GM21526 (cell line): Measurements from ENCODE around the gene IL18R1.

Source experiments
- ATAC-seq: cut with Tn5 transposase; IDR thresholded peaks from one replicate; pipeline ENCODE4 v1.9.1; 2021; ENCODE audit warnings: moderate library complexity; ENCODE audit not compliant: unreplicated experiment, low FRiP score

The IL18R1 gene

GRCh38 chr2:102386867-102387541 is 31.4 kb downstream of the IL18R1 start:
- no peak for ATAC-seq

GRCh38 chr2:102387763-102388546 is 32.4 kb downstream of the IL18R1 start:
- no peak for ATAC-seq

GRCh38 chr2:102391565-102391964 is 36.0 kb downstream of the IL18R1 start:
- no peak for ATAC-seq

- no peak for ATAC-seq
These were observed 36.5 kb downstream of the IL18R1 start for GRCh38 chr2:102392096-102392495.

DNA sequence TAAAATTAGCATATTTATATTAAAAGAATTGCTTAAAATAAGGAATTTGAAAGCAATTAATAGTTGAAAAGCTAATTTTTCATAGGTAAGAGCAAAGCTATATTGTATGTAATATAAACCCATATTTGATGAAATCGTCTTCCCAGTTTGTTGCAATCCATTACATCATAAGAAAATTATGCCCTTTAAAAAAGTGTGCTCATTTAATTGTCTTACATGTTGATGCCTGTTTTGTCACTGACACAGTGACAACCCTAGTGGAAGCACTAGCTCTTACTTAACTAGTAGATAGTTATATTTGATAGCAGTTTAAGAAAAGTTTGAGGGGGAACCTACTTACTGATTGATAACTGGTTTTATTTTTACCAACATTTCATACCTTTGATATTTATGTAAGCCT is 37.3 kb downstream of the IL18R1 start:
- no peak for ATAC-seq

DNA sequence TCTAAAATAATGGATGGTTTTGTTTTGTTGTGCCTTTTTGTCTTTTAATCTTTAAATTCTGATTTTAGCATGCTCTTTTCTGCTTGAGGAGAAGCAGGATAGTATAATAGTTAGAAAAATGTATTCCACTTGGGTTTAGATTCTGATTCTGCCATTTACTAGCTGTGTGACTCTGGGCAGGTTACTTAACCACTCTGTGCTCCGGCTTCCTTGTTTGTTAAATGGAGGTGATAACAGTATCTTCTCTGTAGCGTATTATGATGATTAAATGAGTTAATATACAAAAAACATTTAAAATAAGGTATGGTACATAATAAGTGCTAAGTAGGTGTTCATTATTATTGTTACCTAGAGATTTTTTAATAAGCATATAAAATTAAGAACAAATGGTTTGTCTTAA is 40.4 kb downstream of the IL18R1 start:
- no peak for ATAC-seq

DNA sequence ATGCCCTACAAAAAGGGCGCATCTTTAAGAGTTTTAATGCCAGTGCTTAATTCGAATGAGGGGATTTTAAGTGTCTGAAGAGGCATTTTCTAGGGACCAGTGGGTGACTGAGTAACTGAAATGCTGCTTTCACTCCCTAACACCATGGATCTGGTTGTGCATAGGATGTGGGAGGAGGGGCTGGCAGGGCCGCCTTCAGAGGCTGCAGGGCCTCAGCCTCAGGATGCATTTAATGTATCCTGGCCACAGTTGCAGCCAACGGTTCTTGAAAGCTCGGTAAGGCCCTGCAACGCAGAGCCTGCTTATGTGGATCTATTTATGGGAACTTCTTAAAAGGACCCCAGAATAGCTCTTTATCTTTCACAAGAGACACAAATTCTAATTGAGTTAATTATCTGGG is 41.6 kb downstream of the IL18R1 start:
- no peak for ATAC-seq

DNA sequence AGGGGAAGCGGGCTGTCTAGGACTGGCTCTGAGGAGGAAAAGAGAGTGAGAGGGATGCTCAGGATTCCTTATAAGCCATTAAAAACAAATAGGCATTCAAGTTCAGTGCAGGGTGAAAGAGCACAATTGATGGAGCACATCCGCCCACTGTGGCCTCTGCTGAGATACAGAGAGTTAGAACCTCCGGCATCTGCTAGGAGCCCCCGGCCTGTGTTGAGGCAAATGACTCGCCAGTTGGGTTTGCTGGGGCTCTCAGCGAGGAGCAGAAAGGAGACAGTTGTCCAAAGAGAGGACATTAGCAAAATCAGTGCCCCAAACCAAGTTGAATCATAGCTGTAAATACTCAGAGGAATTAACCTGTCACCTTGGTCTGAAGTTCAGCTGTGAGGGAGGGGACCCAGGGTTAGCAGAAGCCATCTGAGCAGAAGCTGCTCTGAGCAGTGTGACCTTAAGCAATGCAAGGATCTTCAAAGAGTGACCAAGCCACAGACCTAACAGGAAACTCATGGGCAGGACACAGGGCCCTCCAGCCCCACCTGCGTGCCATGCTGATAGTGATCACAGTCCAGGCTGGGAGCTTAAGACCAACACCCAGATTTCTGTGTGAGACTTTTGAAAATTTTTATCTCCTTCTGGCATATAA is 44.0 kb downstream of the IL18R1 start:
- ATAC-seq = no peak

DNA sequence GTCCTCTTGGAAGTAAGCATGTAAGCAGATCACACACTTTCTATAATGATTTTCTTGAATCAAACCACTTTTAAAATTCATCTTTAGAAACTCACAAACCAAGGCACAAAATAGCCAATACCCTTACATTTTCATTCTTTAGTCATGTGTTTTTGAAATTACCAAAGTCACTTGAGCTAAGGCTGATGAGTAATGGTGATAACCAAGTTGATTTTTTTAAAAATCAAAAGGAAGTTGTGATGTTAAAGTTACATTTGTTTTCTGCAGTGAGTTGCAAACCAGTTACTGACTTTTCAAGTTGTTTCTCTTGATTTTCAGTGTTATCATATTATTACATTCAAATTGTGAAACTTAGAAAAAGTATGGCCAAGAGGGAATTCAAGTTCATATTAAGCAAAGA is 45.9 kb downstream of the IL18R1 start:
- ATAC-seq = no peak

DNA sequence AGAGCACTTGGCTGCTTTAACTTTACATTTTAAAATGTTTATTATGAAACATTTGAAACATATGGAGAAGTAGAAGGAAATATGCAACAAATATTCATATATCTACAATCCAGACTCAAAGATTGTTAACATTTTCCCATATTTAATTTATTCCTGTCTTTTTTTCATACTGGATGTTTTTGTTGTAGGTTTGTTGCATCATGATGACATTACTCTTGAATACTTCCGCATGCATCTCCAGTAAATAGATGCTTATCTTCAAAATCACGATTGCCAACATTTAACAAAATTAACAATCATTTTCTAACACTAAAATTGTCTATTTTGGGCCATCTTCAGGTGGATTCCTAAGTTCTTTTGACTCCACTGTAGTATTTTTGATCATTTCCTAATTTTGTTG is 46.3 kb downstream of the IL18R1 start:
- ATAC-seq = no peak

GRCh38 chr2:102410952-102411351 is 55.4 kb downstream of the IL18R1 start:
- ATAC-seq = no peak

- ATAC-seq = no peak
These were observed 56.6 kb downstream of the IL18R1 start for GRCh38 chr2:102412199-102412598.

DNA sequence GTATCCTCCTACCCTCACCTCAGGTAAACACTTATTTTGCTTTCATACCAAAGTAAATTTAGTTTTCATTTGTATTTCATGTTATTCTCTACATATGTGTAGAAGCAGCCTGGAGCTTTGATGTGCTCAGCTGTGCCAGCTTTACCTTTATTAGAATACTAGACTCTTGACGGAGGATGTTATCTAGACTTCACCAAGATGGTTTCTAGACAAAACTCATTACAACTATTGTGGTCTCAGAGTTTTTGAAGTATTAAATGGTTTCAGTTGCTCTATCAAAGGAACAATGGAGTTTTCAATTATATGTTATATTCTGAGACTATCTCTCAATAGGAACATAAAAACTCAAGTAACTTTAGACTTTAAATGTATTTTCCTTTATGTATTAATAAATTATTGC is 62.4 kb downstream of the IL18R1 start:
- ATAC-seq = peak; percentile 59

DNA sequence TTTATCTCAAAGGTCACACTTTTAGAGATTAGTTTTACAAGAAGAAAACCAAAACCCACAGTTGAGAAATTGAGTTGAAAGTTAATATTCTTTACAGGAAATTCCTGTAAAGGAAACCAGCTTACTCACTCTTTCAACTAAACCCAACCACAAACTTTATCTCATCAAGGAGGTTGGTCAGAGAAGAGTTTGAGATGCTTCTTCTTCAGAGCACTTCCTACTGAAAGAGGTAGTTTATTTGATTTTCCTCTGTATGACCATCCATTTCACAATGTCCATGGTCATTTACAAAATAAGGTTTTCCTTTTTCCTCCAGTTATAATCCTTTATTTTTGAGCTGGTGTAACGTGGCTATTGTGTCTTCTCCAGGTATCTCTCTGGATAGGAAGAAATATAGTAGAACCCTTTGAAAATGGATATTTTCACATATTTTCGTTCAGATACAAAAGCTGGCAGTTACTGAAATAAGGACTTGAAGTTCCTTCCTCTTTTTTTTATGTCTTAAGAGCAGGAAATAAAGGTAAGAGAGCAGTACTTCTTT is 62.9 kb downstream of the IL18R1 start:
- no peak for ATAC-seq

DNA sequence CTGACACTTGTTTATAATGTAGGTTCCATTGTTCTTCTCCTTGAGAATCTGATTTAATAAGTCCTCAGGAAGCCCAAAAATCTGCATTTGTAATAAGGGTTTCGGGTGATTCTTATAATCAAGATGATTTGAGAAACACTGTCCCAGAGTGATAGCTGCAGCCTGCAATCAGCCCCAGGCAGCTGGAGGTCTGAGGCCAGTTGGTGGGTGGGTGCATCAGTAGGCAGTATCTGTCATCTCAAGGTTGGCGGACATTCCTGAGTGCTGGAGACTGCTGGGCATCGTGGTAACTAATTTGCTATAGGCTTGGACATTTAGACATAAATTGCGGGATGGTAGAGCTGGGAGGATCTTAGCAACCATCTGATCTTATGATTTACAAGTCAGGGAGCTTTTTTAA is 64.7 kb downstream of the IL18R1 start:
- ATAC-seq = no peak

DNA sequence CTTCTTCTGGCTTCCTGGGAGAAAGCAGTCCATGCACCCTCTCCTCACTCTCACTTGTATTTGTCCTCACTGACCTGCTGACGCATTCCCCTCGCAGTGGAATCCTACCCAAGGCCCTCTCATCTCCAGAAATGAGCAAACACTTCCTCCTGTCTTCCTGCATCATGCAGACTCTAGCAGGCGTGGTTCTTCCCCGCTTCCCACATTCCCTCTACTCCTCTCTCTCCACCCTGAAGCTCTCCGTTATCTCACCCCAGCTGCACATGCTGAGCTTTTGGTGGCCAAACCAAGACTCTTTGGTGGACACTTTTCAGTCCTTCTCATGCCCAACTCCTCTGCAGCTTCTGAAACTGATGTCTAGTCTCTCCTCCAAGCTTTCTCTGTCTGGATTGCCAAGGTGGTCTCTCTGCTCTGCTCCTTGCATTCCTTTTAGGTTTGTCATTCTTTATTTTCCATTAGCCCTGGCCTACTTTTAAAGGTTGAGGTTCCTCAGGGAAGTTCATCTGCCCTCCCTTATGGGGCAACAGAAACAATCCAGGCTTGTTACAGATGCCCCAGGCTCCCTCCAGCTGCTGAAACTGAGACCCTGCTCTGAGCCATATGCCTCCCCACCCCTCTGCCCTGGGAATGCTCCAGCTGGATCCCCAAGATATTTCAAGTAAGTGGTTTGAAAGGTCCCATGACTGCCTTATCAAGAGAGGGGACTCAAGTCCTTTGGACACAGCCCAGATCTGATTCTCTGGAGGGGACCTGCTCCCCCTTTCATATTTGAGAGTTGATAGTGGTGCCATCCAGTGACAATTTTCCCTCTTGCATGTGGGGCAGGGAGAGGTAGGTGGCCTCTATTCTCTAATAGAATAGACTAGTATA is 66.5 kb downstream of the IL18R1 start:
- no peak for ATAC-seq

- no peak for ATAC-seq
These were observed 67.3 kb downstream of the IL18R1 start, which contains the start of gene IL18RAP for GRCh38 chr2:102422910-102423309. TSS of gene IL18RAP (plus strand) at chr2:102423160. CDS start at chr2:102423278, 118 bp downstream.

DNA sequence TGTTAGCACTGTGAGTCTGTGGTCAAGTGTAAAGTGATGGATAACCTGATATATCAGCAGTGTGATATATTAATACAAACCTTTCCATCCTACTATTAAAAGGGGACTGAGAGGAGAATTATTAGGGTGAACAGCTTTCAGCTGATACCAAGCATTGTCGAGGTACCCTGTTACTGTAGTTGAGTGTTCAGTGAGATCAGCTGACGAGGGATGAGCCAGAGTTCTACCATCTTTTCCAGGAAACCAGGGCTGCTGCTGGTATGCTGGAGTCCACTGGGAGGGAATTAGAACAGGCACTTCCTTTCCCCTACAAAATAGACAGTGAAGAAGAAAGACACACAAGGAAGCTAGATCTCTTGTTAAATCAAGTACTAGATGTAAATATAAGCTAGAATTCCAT is 67.8 kb downstream of the IL18R1 start:
- ATAC-seq = no peak

DNA sequence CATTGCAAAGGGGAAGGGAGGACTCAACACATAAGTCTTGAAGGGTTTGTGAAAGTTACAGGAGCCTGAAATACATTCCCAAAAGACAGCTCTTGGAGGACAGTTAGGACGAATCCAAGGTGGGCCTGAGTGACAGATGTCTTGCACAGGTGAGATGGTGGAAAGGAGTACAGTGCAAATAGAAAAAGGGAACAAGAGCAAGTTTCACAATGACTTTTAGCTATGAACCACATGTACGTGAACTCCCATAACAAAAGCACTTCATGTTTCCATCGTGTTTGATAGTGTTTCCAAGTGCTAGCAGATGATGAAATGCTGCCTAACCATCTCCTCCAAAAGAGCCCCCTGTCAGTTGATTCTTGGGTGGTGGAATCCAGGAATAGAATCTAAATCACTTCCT is 69.2 kb downstream of the IL18R1 start:
- peak; percentile 89 for ATAC-seq

GRCh38 chr2:102425441-102426132 is 70.0 kb downstream of the IL18R1 start:
- no peak for ATAC-seq
